IMR-90 (cell line): ENCODE data around the gene PFN1.

Source experiments
- CEBPB ChIP-seq: IDR thresholded peaks from 2 replicates; pipeline ENCODE4 v1.6.1; 2012; ENCODE audit warnings: low read depth, low read length, improper control_type of control experiment
- CHD1 ChIP-seq: IDR thresholded peaks from 2 replicates; pipeline ENCODE4 v1.6.1; 2012; ENCODE audit warnings: low read depth, low read length, improper control_type of control experiment
- NFE2L2 ChIP-seq: fragments of 150-350 bp; IDR thresholded peaks from 2 replicates; pipeline ENCODE4 v1.6.1; 2016; ENCODE audit warnings: low read depth, mild to moderate bottlenecking, low read length
- POLR2A ChIP-seq: IDR thresholded peaks from 2 replicates; pipeline ENCODE4 v1.6.1; 2012; ENCODE audit warnings: mild to moderate bottlenecking, low read depth, low read length
- RAD21 ChIP-seq: IDR thresholded peaks from 2 replicates; pipeline ENCODE4 v1.6.1; 2012; ENCODE audit warnings: low read length, improper control_type of control experiment
- RCOR1 ChIP-seq: IDR thresholded peaks from 2 replicates; pipeline ENCODE4 v1.6.1; 2012; ENCODE audit warnings: mild to moderate bottlenecking, low read length, improper control_type of control experiment; ENCODE audit not compliant: insufficient replicate concordance
- RFX5 ChIP-seq: IDR thresholded peaks from 2 replicates; pipeline ENCODE4 v1.8.0; 2012; ENCODE audit warnings: low read depth, mild to moderate bottlenecking, low read length, moderate library complexity
- SMC3 ChIP-seq: fragments of 150-350 bp; IDR thresholded peaks from 2 replicates; pipeline ENCODE4 v1.6.1; 2016; ENCODE audit warnings: low read depth, mild to moderate bottlenecking, antibody characterized with exemption, low read length, moderate library complexity
- TF ChIP-seq, protein P1 (sequence below): conservative IDR thresholded peaks from 2 replicates; pipeline ENCODE4 v1.5.1; 2012; ENCODE audit warnings: mild to moderate bottlenecking, low read depth, low read length, improper control_type of control experiment
- TF ChIP-seq, protein P2 (sequence below): fragments of 150-350 bp; IDR thresholded peaks from 2 replicates; pipeline ENCODE4 v1.6.1; 2016; ENCODE audit warnings: low read depth, mild to moderate bottlenecking, low read length, moderate library complexity, borderline replicate concordance

DNA sequence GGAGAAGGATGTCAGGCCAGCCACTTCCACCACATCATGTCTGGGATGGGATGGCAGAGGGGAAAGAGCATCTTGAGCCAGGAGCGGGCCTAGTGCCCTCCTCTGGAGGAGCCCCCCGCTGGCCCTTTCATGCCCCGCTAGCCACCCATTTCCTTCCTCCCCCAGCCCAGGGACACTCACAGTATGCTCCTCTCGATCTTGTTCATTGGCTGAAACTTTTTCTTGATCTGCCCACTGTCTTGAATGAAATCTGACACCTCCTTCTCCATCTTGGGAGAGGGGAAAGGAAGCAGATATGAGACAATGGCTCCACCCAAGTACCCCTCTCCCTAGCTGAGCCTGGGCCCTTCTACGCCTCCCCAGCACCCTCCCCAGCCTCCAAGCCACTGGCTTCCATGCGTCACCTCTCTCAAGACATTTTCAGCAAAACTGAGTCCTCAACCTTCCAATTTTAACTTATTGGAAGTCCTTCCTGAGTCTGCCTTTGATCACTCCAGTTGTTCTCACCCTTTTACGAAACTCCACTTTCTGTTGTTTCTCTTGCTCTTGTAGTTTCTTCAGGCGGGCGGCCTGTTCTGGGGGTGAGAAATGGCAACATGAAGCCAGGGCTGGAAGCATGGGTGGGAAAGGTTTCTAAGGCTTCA, 12.1 kb upstream of the PFN1 start:
- TF ChIP-seq RFX5 (no peak), POLR2A (no peak), CEBPB (no peak), RAD21 (no peak), CHD1 (no peak), NFE2L2 (no peak), SMC3 (no peak), RCOR1 (no peak)
- TF ChIP-seq, protein P1, sequence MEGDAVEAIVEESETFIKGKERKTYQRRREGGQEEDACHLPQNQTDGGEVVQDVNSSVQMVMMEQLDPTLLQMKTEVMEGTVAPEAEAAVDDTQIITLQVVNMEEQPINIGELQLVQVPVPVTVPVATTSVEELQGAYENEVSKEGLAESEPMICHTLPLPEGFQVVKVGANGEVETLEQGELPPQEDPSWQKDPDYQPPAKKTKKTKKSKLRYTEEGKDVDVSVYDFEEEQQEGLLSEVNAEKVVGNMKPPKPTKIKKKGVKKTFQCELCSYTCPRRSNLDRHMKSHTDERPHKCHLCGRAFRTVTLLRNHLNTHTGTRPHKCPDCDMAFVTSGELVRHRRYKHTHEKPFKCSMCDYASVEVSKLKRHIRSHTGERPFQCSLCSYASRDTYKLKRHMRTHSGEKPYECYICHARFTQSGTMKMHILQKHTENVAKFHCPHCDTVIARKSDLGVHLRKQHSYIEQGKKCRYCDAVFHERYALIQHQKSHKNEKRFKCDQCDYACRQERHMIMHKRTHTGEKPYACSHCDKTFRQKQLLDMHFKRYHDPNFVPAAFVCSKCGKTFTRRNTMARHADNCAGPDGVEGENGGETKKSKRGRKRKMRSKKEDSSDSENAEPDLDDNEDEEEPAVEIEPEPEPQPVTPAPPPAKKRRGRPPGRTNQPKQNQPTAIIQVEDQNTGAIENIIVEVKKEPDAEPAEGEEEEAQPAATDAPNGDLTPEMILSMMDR = no peak
- TF ChIP-seq, protein P2, sequence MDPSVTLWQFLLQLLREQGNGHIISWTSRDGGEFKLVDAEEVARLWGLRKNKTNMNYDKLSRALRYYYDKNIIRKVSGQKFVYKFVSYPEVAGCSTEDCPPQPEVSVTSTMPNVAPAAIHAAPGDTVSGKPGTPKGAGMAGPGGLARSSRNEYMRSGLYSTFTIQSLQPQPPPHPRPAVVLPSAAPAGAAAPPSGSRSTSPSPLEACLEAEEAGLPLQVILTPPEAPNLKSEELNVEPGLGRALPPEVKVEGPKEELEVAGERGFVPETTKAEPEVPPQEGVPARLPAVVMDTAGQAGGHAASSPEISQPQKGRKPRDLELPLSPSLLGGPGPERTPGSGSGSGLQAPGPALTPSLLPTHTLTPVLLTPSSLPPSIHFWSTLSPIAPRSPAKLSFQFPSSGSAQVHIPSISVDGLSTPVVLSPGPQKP = no peak
